ENCODE measurements around the gene PRKCZ. TPM values are rescaled to one million over a fixed set of nuclear protein-coding genes. Genes with fewer than 3 reads are reported as not detected.

PRKCZ gene
- total RNA-seq, 4 donors from 2014 or later, result 3.1 to 5.4 (median 4.7) TPM

DNA sequence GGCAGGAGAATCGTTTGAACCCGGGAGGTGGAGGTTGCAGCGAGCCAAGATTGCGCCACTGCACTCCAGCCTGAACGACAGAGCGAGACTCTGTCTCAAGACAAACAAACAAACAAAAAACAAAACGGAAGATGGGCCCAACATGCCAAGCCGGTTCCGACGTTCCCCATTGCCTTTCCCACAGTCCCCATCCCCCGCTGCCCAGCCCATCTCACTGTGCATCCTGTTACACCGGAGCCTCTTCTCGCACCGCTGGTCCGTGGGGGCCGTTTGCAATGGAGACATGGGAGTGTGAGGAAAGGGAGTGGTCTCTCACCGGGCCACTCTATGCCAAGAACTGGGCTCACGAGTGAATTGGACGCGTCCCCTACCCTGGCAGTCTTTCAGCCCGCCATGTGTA, 45.4 kb upstream of the PRKCZ start:
- H3K27me3 ChIP-seq, result peaks cover 0 to 95% (median 19%) of the 10 kb centered on the region in 4 donors
- WGBS, result 78% methylated on average over 21 of the region's 21 CpGs
- no peak for DNase-seq (ENCODE audit: extremely low spot score)
- no peaks in the 10 kb centered on the region for H3K36me3 ChIP-seq
- H3K4me3 ChIP-seq, result no peak overlapping the region
- H3K9me3 ChIP-seq, result no peaks in the 10 kb centered on the region
- intact Hi-C loops (cut with DNase I), result no loop called here
- TF ChIP-seq POLR2AphosphoS5 (IDR thresholded peaks at IDR 0.05), result no peak
- TF ChIP-seq, protein P1, sequence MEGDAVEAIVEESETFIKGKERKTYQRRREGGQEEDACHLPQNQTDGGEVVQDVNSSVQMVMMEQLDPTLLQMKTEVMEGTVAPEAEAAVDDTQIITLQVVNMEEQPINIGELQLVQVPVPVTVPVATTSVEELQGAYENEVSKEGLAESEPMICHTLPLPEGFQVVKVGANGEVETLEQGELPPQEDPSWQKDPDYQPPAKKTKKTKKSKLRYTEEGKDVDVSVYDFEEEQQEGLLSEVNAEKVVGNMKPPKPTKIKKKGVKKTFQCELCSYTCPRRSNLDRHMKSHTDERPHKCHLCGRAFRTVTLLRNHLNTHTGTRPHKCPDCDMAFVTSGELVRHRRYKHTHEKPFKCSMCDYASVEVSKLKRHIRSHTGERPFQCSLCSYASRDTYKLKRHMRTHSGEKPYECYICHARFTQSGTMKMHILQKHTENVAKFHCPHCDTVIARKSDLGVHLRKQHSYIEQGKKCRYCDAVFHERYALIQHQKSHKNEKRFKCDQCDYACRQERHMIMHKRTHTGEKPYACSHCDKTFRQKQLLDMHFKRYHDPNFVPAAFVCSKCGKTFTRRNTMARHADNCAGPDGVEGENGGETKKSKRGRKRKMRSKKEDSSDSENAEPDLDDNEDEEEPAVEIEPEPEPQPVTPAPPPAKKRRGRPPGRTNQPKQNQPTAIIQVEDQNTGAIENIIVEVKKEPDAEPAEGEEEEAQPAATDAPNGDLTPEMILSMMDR (IDR thresholded peaks at IDR 0.05), result no peak
- no peak for TF ChIP-seq POLR2A (IDR thresholded peaks at IDR 0.05; ENCODE audit: low read depth)
- TF ChIP-seq EP300 (IDR thresholded peaks at IDR 0.05), result no peak
- H3K27ac ChIP-seq (replicated peaks in 1 of 4), result no peak overlapping the region
- H3K4me1 ChIP-seq, result peaks cover 0 to 8% (median 3%) of the 10 kb centered on the region in 4 donors

DNA sequence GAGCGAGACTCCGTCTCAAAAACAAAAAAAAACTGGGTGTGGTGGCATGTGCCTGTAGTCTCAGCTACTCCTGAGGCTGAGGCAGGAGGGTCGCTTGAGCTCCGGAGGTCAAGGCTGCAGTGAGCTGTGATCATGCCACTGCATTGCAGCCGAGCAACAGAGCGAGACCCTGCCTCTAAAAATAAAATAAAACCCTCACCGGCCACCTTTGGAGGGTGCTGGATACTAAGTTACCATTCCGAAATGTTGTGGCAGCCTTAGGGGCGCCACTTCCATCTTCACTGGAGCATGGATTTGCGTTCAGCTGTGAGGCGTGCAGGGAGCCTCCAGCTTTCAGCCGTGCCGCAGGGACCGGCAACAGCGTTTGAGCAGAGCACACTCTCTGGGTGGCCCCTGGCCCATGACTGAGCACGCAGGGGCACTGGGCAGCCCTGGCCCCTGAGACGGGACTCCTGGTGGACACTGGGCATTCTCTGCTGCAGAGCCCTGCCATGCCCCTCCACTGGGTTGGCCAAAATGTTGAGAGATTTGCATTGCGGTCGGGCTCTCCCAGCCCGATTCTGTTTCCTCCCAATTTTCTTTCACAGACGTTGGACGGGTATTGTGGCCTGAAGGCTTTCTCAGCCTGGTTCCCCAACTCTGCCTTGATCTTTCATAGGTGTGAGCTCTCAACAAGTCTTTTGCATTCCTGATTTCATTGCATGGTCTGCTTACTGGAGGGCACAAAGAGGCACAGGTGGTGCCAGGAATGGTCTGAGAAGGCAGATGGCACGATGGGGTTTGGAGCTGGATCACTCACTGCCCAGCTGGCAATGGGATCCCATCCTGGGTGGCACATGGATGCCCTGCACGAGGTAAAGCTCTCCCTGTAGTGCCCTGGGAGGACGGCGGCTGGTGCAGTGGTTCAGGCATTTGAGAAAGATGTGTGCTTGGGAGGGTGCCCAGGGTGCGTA, 40.8 kb upstream of the PRKCZ start:
- no peak overlapping the region for H3K4me3 ChIP-seq
- intact Hi-C loops (cut with DNase I), result no loop called here
- peaks cover 0 to 76% (median 3%) of the 10 kb centered on the region in 4 donors for H3K27me3 ChIP-seq
- no peak overlapping the region for H3K27ac ChIP-seq (replicated peaks in 1 of 4)
- H3K36me3 ChIP-seq, result no peaks in the 10 kb centered on the region
- H3K9me3 ChIP-seq, result no peaks in the 10 kb centered on the region
- TF ChIP-seq, protein P1 (IDR thresholded peaks at IDR 0.05), result no peak
- TF ChIP-seq POLR2A (IDR thresholded peaks at IDR 0.05; ENCODE audit: low read depth) (no peak), POLR2AphosphoS5 (IDR thresholded peaks at IDR 0.05) (no peak), EP300 (IDR thresholded peaks at IDR 0.05) (no peak)
- no peaks in the 10 kb centered on the region for H3K4me1 ChIP-seq
- no peak for DNase-seq (ENCODE audit: extremely low spot score)
- WGBS, result 87% methylated on average over 20 of the region's 27 CpGs

DNA sequence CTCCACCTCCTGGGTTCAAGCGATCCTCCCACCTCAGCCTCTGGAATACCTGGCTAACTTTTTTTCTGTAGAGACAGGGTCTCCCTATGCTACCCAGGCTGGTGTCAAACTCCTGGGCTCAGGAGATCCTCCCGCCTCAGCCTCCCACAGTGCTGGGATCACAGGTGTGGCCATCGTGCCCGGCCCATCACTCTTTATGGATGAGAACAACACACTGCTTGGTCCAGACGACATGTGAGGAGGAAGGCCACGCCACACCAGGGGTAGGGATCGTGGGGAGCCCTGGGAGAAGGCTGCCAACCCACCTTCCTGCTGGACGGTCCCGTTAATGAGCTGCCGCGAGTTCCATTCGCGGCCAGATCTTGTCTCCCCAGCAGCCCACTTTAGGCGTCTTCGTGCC, 36.0 kb upstream of the PRKCZ start:
- Histone ChIP-seq H3K27me3 (peaks cover 0 to 77% (median 12%) of the 10 kb centered on the region in 4 donors), H3K4me1 (peaks cover 0 to 6% (median 5%) of the 10 kb centered on the region in 4 donors), H3K27ac (replicated peaks in 1 of 4) (no peak overlapping the region), H3K4me3 (no peak overlapping the region), H3K36me3 (no peaks in the 10 kb centered on the region), H3K9me3 (no peaks in the 10 kb centered on the region)
- DNase-seq (ENCODE audit: extremely low spot score), result no peak
- TF ChIP-seq EP300 (IDR thresholded peaks at IDR 0.05) (no peak), POLR2AphosphoS5 (IDR thresholded peaks at IDR 0.05) (no peak), POLR2A (IDR thresholded peaks at IDR 0.05; ENCODE audit: low read depth) (no peak)
- TF ChIP-seq, protein P1 (IDR thresholded peaks at IDR 0.05), result no peak
- WGBS, result 86% methylated on average over 15 of the region's 15 CpGs
- intact Hi-C loops (cut with DNase I), result no loop called here

DNA sequence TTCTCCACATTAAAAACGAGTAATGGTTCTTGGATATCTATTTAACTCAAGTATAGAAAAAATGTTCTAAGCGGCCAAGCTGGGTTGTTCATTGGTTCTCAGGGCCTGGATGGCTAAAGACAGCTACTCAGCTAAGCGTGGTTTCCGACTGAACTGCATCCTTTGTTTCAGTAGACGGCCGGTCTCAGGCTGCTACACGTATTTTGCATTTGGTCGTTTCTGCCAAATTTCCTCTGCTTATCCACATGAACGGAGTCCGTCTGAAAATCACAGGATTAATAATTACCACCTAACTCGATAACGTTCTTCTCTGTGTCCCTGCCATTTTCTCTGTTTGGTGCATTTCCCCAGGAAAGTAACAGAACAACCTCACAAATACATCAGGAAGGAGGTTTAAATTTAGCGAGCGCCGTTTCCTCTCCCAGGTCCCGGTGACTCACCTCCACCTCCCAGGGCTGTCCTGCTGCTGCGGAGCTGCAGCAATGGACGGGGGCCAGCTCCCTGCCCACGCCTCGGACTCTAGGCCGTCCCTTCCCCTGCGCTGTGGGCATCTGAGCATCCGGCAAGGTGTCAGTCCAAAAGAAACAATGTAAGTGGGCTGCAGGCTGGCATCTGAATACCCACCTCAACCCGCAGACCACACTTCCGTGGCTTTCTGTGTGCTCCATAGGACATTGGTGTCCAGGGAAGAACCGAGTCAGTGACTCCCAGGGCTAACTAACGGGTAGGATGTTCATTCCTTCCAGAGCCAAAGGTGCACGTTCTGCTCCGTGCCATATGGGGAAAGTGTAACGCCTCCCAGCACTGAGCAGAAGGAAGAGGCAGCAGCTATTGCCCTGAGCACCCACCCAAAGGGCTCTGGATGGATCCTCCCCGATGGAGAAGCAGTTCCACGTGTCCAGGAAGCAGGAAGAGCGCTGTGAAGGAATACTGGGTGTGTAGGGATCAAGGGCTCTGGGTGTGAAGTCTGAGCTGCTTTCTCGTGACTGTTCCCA, 35.2 kb upstream of the PRKCZ start:
- Histone ChIP-seq H3K9me3 (no peaks in the 10 kb centered on the region), H3K4me1 (peaks cover 5 to 15% (median 12%) of the 10 kb centered on the region in 4 donors)
- 63% methylated on average over 28 of the region's 34 CpGs for WGBS

More for the DNA sequence above, 35.2 kb upstream of the PRKCZ start:
- H3K4me3 ChIP-seq, result no peak overlapping the region
- DNase-seq (ENCODE audit: extremely low spot score), result no peak
- no peak for TF ChIP-seq POLR2AphosphoS5 (IDR thresholded peaks at IDR 0.05)
- no peak for TF ChIP-seq POLR2A (IDR thresholded peaks at IDR 0.05; ENCODE audit: low read depth)
- no peak for TF ChIP-seq EP300 (IDR thresholded peaks at IDR 0.05)
- TF ChIP-seq, protein P1 (IDR thresholded peaks at IDR 0.05), result no peak
- H3K27ac ChIP-seq (replicated peaks in 1 of 4), result no peak overlapping the region
- intact Hi-C loops (cut with DNase I), result no loop called here
- H3K36me3 ChIP-seq, result no peaks in the 10 kb centered on the region
- peaks cover 0 to 77% (median 18%) of the 10 kb centered on the region in 4 donors for H3K27me3 ChIP-seq

All from esophagus muscularis mucosa (tissue), 4 donors.